Nephron progenitor cell (in vitro differentiated cells): ENCODE measurements around the gene FOXP1.

Source experiments
- DNase-seq: peaks from one replicate; pipeline ENCODE4 v3.0.0; 2021
- H3K27ac Mint-ChIP-seq: 2 replicates; pipeline ENCODE4 v1.8.0; 2021; ENCODE audit warnings: mild to moderate bottlenecking, moderate library complexity, mixed read lengths
- H3K27me3 Mint-ChIP-seq: 2 replicates; pipeline ENCODE4 v1.8.0; 2021; ENCODE audit warnings: mild to moderate bottlenecking, low read depth, mixed read lengths; ENCODE audit not compliant: poor library complexity
- H3K36me3 Mint-ChIP-seq: 2 replicates; pipeline ENCODE4 v1.8.0; 2021; ENCODE audit warnings: low read depth, mixed read lengths
- H3K4me1 Mint-ChIP-seq: 2 replicates; pipeline ENCODE4 v1.8.0; 2021; ENCODE audit warnings: mixed read lengths
- H3K4me3 Mint-ChIP-seq: 2 replicates; pipeline ENCODE4 v1.8.0; 2021; ENCODE audit warnings: mild to moderate bottlenecking, moderate library complexity, mixed read lengths
- H3K9me3 Mint-ChIP-seq: 2 replicates; pipeline ENCODE4 v1.8.0; 2021; ENCODE audit warnings: mild to moderate bottlenecking, moderate library complexity, mixed read lengths
- TF ChIP-seq, protein P1 (sequence below): fragments of 200-600 bp; sonication (generic); IDR thresholded peaks from 2 replicates; pipeline ENCODE4 v1.5.0; 2021; ENCODE audit warnings: antibody characterized with exemption

FOXP1 gene

DNA sequence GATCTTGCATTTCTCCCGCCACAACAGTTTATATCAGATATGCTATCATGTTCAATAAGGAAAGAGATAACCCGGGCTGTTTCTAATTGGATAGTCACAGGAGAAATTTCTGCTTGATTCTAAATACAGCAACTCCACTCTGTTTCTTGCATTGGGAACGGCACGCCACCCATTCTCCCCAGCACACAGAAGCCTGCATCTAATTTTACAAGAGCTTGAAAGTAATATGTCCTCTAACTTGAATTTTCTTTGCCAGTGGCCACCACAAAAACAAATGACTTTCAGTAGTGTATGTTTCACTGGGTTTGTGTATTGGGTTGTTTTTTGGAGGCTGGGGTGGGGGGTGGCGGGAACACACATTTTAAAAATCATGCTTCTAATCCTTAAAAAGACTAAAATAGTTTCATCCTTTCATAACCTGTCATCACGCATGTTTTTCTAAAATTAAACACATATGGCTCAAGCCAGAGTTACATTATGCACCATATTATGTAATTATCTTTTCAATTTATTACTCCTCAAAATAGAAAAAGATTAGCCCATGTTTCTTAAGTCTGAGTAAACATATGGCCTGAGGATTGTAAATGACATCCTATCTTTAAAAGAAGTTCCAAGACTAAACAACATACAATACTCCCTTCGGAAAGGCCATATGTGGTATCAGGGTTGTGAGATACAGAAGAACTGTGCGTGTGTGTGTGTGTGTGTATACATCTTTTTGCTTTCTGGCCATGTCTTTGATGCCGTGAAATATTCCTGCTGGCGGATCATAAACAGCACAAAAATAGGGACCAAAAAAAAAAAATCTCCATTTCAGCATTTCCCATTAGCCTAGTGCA lies 176.3 kb downstream of the FOXP1 start:
- TF ChIP-seq, protein P1, sequence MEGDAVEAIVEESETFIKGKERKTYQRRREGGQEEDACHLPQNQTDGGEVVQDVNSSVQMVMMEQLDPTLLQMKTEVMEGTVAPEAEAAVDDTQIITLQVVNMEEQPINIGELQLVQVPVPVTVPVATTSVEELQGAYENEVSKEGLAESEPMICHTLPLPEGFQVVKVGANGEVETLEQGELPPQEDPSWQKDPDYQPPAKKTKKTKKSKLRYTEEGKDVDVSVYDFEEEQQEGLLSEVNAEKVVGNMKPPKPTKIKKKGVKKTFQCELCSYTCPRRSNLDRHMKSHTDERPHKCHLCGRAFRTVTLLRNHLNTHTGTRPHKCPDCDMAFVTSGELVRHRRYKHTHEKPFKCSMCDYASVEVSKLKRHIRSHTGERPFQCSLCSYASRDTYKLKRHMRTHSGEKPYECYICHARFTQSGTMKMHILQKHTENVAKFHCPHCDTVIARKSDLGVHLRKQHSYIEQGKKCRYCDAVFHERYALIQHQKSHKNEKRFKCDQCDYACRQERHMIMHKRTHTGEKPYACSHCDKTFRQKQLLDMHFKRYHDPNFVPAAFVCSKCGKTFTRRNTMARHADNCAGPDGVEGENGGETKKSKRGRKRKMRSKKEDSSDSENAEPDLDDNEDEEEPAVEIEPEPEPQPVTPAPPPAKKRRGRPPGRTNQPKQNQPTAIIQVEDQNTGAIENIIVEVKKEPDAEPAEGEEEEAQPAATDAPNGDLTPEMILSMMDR, result no peak
- Mint-ChIP-seq H3K27me3 (no peaks in the 10 kb centered on the region), H3K4me3 (peak overlapping the region; percentile 48), H3K27ac (peak overlapping the region; percentile 89), H3K4me1 (peaks cover 63% of the 10 kb centered on the region), H3K9me3 (no peaks in the 10 kb centered on the region), H3K36me3 (peaks cover 22% of the 10 kb centered on the region)
- DNase-seq, result no peak

- no peak for DNase-seq
- TF ChIP-seq, protein P1, result no peak
- peaks cover 22% of the 10 kb centered on the region for H3K36me3 Mint-ChIP-seq
- H3K27me3 Mint-ChIP-seq, result no peaks in the 10 kb centered on the region
- H3K4me1 Mint-ChIP-seq, result peaks cover 60% of the 10 kb centered on the region
- no peak overlapping the region for H3K4me3 Mint-ChIP-seq
- H3K27ac Mint-ChIP-seq, result no peak overlapping the region
- no peaks in the 10 kb centered on the region for H3K9me3 Mint-ChIP-seq
Measured at GRCh38 chr3:71402911-71403310, 180.6 kb downstream of the FOXP1 start.

DNA sequence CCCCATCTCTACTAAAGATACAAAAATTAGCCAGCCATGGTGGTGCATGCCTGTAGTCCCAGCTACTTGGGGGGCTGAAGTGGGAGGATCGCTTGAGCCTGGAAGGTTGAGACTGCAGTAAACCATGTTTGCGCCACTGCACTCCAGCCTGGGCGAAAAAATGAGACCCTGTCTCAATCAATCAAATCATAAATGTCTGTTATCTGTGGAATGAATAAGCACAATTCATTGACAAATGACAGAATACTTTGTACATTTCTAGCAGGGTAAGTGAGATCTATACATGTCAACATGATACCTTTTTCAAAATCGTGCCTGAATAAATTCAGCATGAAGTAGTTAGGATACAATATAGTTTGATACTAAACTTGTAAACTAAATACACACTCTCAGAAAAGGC lies 181.2 kb downstream of the FOXP1 start:
- H3K27ac Mint-ChIP-seq, result no peak overlapping the region
- H3K4me3 Mint-ChIP-seq, result no peak overlapping the region
- DNase-seq, result no peak
- peaks cover 60% of the 10 kb centered on the region for H3K4me1 Mint-ChIP-seq
- H3K9me3 Mint-ChIP-seq, result no peaks in the 10 kb centered on the region
- no peaks in the 10 kb centered on the region for H3K27me3 Mint-ChIP-seq
- peaks cover 22% of the 10 kb centered on the region for H3K36me3 Mint-ChIP-seq
- TF ChIP-seq, protein P1, result no peak

DNA sequence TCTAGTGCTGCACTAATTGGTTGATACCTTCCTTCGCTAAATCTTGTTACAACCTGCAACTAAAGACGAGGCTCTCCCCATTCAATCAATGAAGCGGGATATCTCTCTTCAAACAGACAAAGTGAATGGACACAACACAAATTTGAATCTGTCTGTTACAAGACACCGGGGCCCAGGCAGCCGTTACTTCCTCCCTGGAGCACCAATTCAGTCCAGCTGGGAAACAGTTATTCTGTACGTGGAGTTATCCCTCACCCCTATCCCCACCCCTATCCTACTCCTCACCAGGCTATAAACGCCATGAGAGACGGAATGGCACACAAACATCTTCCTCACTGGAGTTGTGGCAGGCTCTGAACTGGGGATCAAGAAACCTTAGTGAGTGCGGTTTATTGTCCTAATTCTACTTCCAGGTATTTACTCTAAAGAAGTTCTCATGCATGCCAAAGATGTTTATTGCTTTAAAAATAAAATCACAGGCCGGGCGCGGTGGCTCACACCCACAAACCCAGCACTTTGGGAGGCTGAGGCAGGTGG lies 181.8 kb downstream of the FOXP1 start:
- DNase-seq, result no peak
- TF ChIP-seq, protein P1, result no peak
- Mint-ChIP-seq H3K36me3 (peaks cover 22% of the 10 kb centered on the region), H3K4me3 (no peak overlapping the region), H3K27ac (peak overlapping the region; percentile 96), H3K4me1 (peaks cover 56% of the 10 kb centered on the region), H3K9me3 (no peaks in the 10 kb centered on the region), H3K27me3 (no peaks in the 10 kb centered on the region)

GRCh38 chr3:71400986-71401451 lies 182.5 kb downstream of the FOXP1 start:
- no peak for DNase-seq
- no peaks in the 10 kb centered on the region for H3K9me3 Mint-ChIP-seq
- H3K4me1 Mint-ChIP-seq, result peaks cover 55% of the 10 kb centered on the region
- peak overlapping the region; percentile 96 for H3K27ac Mint-ChIP-seq
- H3K36me3 Mint-ChIP-seq, result peaks cover 15% of the 10 kb centered on the region
- H3K27me3 Mint-ChIP-seq, result peaks cover 3% of the 10 kb centered on the region
- no peak overlapping the region for H3K4me3 Mint-ChIP-seq
- TF ChIP-seq, protein P1, result no peak
